GM19452 (cell line): ENCODE data around the gene PPM1H.

Experiments used
- ATAC-seq: cut with Tn5 transposase; IDR thresholded peaks from one replicate; pipeline ENCODE4 v1.9.1; 2021; ENCODE audit not compliant: unreplicated experiment

PPM1H gene

GRCh38 chr12:62657363-62657632 is 277.7 kb downstream of the PPM1H start:
- no peak for ATAC-seq

GRCh38 chr12:62656591-62657362 is 278.2 kb downstream of the PPM1H start:
- no peak for ATAC-seq

GRCh38 chr12:62655666-62656151 is 279.2 kb downstream of the PPM1H start:
- no peak for ATAC-seq

GRCh38 chr12:62654326-62655241 is 280.4 kb downstream of the PPM1H start:
- no peak for ATAC-seq

- ATAC-seq, result no peak
Observed at GRCh38 chr12:62653740-62654139, 281.2 kb downstream of the PPM1H start.

GRCh38 chr12:62653304-62653703 is 281.6 kb downstream of the PPM1H start:
- no peak for ATAC-seq

GRCh38 chr12:62651138-62651537 is 283.8 kb downstream of the PPM1H start:
- ATAC-seq, result no peak

GRCh38 chr12:62649412-62650138 is 285.4 kb downstream of the PPM1H start:
- ATAC-seq, result no peak

GRCh38 chr12:62647586-62647985 is 287.4 kb downstream of the PPM1H start:
- ATAC-seq, result no peak

GRCh38 chr12:62646566-62646965 is 288.4 kb downstream of the PPM1H start:
- ATAC-seq, result no peak

- no peak for ATAC-seq
Observed at GRCh38 chr12:62643486-62643885, 291.5 kb downstream of the PPM1H start.

- no peak for ATAC-seq
Observed at GRCh38 chr12:62642486-62642885, 292.5 kb downstream of the PPM1H start.

GRCh38 chr12:62640910-62641448 is 294.0 kb downstream of the PPM1H start:
- ATAC-seq, result peak; percentile 92

- no peak for ATAC-seq
Observed at GRCh38 chr12:62637679-62638078, 297.3 kb downstream of the PPM1H start.

DNA sequence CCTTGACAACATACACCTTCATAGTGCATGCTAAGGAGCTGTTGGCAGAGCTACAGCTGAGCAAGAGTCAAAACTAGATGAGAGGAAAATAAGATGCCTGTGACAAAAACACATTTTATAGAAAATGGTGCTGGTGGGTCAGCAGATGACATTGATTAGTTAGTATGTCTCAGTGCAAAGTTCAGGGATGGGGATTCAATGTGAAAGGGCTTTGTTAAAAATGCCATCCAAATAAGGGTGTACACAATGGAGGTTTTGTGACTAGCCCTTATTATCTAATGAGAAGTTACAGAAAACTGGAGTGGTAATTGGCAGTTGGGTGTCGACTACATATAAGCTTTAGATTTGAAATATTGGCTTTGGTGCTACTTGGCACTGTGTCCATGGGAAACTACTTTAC is 299.3 kb downstream of the PPM1H start:
- ATAC-seq, result no peak

GRCh38 chr12:62632411-62632918 is 302.5 kb downstream of the PPM1H start:
- ATAC-seq, result peak; percentile 36

DNA sequence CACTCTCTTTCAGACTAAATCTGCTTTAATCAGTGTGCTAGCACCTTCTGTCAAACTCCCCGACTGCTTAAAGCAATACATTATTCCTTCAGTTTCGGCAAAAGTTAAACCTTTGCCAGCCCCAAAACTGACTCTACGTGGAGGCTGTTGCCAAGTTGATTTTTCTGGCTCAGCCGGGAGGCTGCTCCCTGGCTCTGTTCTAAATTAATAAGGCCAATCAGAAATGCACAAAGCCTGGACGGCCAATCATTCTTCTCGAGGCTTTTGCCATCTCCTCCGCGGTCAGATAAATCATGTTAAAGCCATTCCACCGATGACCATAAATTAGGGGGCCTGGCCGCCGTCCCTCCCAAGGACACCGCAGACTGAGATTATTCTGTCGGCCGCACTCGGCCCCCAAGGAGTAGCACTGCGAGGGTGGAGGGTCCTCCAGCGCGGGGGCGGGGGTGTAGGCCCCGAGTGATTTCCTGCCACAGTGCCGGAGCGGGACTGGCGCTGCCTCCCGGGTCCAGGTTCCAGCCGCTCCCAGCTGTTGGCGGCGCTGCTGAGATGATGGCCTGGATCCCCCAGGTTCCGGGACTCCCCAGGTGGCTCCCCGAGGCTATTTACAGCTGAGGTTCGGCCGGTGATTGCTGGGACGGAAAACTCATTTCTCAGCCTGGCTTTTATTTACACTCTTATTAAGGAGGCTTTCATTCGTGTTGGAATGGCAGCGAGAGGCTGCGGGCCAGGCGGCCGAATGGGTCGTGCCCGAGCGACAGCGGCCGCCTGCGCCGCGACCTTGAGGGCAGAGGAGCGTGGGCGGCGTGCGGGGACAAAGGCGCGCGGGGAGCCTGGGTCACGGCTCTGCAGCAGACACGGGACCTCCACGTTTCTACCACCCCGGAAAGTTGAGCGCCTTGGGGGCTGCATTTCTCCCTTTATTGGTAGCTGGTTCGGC is 303.2 kb downstream of the PPM1H start:
- peak; percentile 53 for ATAC-seq

GRCh38 chr12:62629971-62630739 is 304.8 kb downstream of the PPM1H start:
- ATAC-seq, result no peak

- ATAC-seq, result no peak
Observed at GRCh38 chr12:62629413-62629812, 305.5 kb downstream of the PPM1H start.
